Mesenchymal stem cell (in vitro differentiated cells and primary cell): ENCODE measurements around the gene NR2C2.

ENCODE experiments used
- DNase-seq: peaks from one replicate; pipeline ENCODE4 v3.0.0-alpha.2; 2013
- H2AFZ ChIP-seq: one replicate; pipeline ENCODE4 v1.6.1; 2013; ENCODE audit warnings: low read depth, mild to moderate bottlenecking, control low read depth, inconsistent platforms, low read length, moderate library complexity
- H2AK5ac ChIP-seq: 2 replicates; pipeline ENCODE4 v1.6.1; 2013; ENCODE audit warnings: low read length, moderate library complexity, mild to moderate bottlenecking, inconsistent platforms; ENCODE audit not compliant: severe bottlenecking
- H2BK120ac ChIP-seq: one replicate; pipeline ENCODE4 v1.6.1; 2013; ENCODE audit warnings: low read depth, mild to moderate bottlenecking, inconsistent platforms, low read length, moderate library complexity
- H2BK12ac ChIP-seq, 2 experiments: one replicate each; pipeline ENCODE4 v1.6.1; 2013; ENCODE audit warnings: inconsistent platforms in 2 of 2, low read length in 2 of 2, mild to moderate bottlenecking in 2 of 2, moderate library complexity in 2 of 2, control low read depth in 1 of 2
- H2BK15ac ChIP-seq: one replicate; pipeline ENCODE4 v1.6.1; 2013; ENCODE audit warnings: mild to moderate bottlenecking, low read depth, inconsistent platforms; ENCODE audit not compliant: poor library complexity, severe bottlenecking
- H2BK5ac ChIP-seq: 2 replicates; pipeline ENCODE4 v1.6.1; 2013; ENCODE audit warnings: low read depth, mild to moderate bottlenecking, low read length, control low read depth, inconsistent platforms; ENCODE audit not compliant: poor library complexity, severe bottlenecking
- H3K14ac ChIP-seq, 2 experiments: one replicate each; pipeline ENCODE4 v1.6.1; 2013; ENCODE audit warnings: inconsistent platforms in 2 of 2, low read length in 2 of 2, control low read depth in 1 of 2, mild to moderate bottlenecking in 1 of 2, moderate library complexity in 1 of 2
- H3K18ac ChIP-seq, 2 experiments: one replicate each; pipeline ENCODE4 v1.6.1; 2013; ENCODE audit warnings: inconsistent platforms in 2 of 2, low read length in 2 of 2, control low read depth in 1 of 2, low read depth in 1 of 2, mild to moderate bottlenecking in 1 of 2
- H3K23ac ChIP-seq, 2 experiments: one replicate each; pipeline ENCODE4 v1.6.1; 2013; ENCODE audit warnings: inconsistent platforms in 2 of 2, low read length in 2 of 2, mild to moderate bottlenecking in 2 of 2, moderate library complexity in 2 of 2, control low read depth in 1 of 2
- H3K27ac ChIP-seq: 2 replicates; pipeline ENCODE4 v1.5.1; 2013; ENCODE audit warnings: mild to moderate bottlenecking, moderate library complexity, low read length, control low read depth, inconsistent platforms; ENCODE audit not compliant: poor library complexity, severe bottlenecking
- H3K27me3 ChIP-seq, 2 experiments: 2 replicates each; pipeline versions ENCODE4 v1.6.1 to v1.7.0; 2013; ENCODE audit warnings: low read length in 2 of 2, mild to moderate bottlenecking in 2 of 2, moderate library complexity in 2 of 2, control low read depth in 1 of 2, inconsistent platforms in 1 of 2; ENCODE audit not compliant: control insufficient read depth in 1 of 2, insufficient read depth in 1 of 2
- H3K36me3 ChIP-seq, 2 experiments: 2 replicates each; pipeline versions ENCODE4 v1.6.1 to v1.7.0; 2013; ENCODE audit warnings: low read length in 2 of 2, control low read depth in 1 of 2, inconsistent platforms in 1 of 2, low read depth in 1 of 2, mild to moderate bottlenecking in 1 of 2; ENCODE audit not compliant: insufficient read depth in 2 of 2, control insufficient read depth in 1 of 2
- H3K4ac ChIP-seq, 2 experiments: one replicate each; pipeline ENCODE4 v1.6.1; 2013; ENCODE audit warnings: inconsistent platforms in 2 of 2, low read length in 2 of 2, mild to moderate bottlenecking in 2 of 2, moderate library complexity in 2 of 2, control low read depth in 1 of 2, low read depth in 1 of 2
- H3K4me1 ChIP-seq: 2 replicates; pipeline ENCODE4 v1.6.1; 2013; ENCODE audit warnings: low read depth, low read length, control low read depth; ENCODE audit not compliant: control insufficient read depth, insufficient read depth
- H3K4me2 ChIP-seq: 2 replicates; pipeline ENCODE4 v1.6.1; 2013; ENCODE audit warnings: low read length, mild to moderate bottlenecking, inconsistent platforms; ENCODE audit not compliant: poor library complexity, severe bottlenecking
- H3K4me3 ChIP-seq, 2 experiments: 2 replicates each; pipeline versions ENCODE4 v1.5.1 to v1.7.0; 2013; ENCODE audit warnings: low read length in 2 of 2, mild to moderate bottlenecking in 2 of 2, control low read depth in 1 of 2, low read depth in 1 of 2; ENCODE audit not compliant: insufficient read depth in 1 of 2
- H3K79me1 ChIP-seq: replicated peaks from 2 replicates; pipeline ENCODE4 v1.6.1; 2013; ENCODE audit warnings: mild to moderate bottlenecking, control low read depth, low read length, inconsistent platforms; ENCODE audit not compliant: poor library complexity, severe bottlenecking
- H3K9ac ChIP-seq: 2 replicates; pipeline ENCODE4 v1.7.0; 2013; ENCODE audit warnings: mild to moderate bottlenecking, low read length, moderate library complexity
- H3K9me3 ChIP-seq: 2 replicates; pipeline ENCODE4 v1.7.0; 2013; ENCODE audit warnings: mild to moderate bottlenecking, low read length; ENCODE audit not compliant: control insufficient read depth
- H4K8ac ChIP-seq: one replicate; pipeline ENCODE4 v1.6.1; 2013; ENCODE audit warnings: inconsistent platforms, mild to moderate bottlenecking, low read length, moderate library complexity
- H4K91ac ChIP-seq: one replicate; pipeline ENCODE4 v1.6.1; 2013; ENCODE audit warnings: mild to moderate bottlenecking, low read length, inconsistent platforms
- WGBS: methylation state at CpG from one replicate; pipeline ENCODE4 v1.1.7; 2013; ENCODE audit warnings: mixed read lengths; 5-methylcytosine and 5-hydroxymethylcytosine counted together

Gene NR2C2

GRCh38 chr3:15033103-15033502 is 85.7 kb downstream of the NR2C2 start:
- no peak overlapping the region for H2AK5ac ChIP-seq
- no peaks in the 10 kb centered on the region for H3K9me3 ChIP-seq
- no peak overlapping the region for H2BK12ac ChIP-seq
- H3K36me3 ChIP-seq = peaks cover 54 to 94% of the 10 kb centered on the region in 2 experiments
- no peak overlapping the region for H3K23ac ChIP-seq
- H3K4me3 ChIP-seq = no peak overlapping the region
- no peak overlapping the region for H2BK120ac ChIP-seq
- H2AFZ ChIP-seq = no peak overlapping the region
- H3K27ac ChIP-seq = no peak overlapping the region
- H2BK5ac ChIP-seq = no peak overlapping the region
- H4K91ac ChIP-seq = no peak overlapping the region
- H3K18ac ChIP-seq = no peak overlapping the region
- H3K14ac ChIP-seq = no peak overlapping the region
- H2BK15ac ChIP-seq = no peak overlapping the region
- WGBS = over 99% methylated on average over 3 of the region's 3 CpGs
- H3K79me1 ChIP-seq = peaks cover 16% of the 10 kb centered on the region
- no peak overlapping the region for H4K8ac ChIP-seq
- H3K9ac ChIP-seq = no peak overlapping the region
- H3K27me3 ChIP-seq = no peaks in the 10 kb centered on the region
- no peaks in the 10 kb centered on the region for H3K4me1 ChIP-seq
- no peak overlapping the region for H3K4ac ChIP-seq
- no peak for DNase-seq
- no peak overlapping the region for H3K4me2 ChIP-seq

- Histone ChIP-seq H3K27me3 (no peaks in the 10 kb centered on the region), H2BK5ac (no peak overlapping the region), H3K18ac (no peak overlapping the region), H2BK12ac (no peak overlapping the region), H4K8ac (no peak overlapping the region), H3K9me3 (no peaks in the 10 kb centered on the region), H2BK15ac (no peak overlapping the region), H3K23ac (no peak overlapping the region), H3K4ac (no peak overlapping the region), H3K14ac (no peak overlapping the region), H4K91ac (no peak overlapping the region), H2AK5ac (no peak overlapping the region), H3K9ac (no peak overlapping the region), H3K4me3 (no peak overlapping the region), H3K79me1 (peaks cover 28% of the 10 kb centered on the region), H3K4me1 (no peaks in the 10 kb centered on the region), H3K36me3 (peaks cover 46 to 94% of the 10 kb centered on the region in 2 experiments), H3K4me2 (no peak overlapping the region), H2AFZ (no peak overlapping the region), H2BK120ac (no peak overlapping the region), H3K27ac (no peak overlapping the region)
- WGBS = 93% methylated on average over 6 of the region's 6 CpGs
- DNase-seq = no peak
These were observed 90.9 kb downstream of the NR2C2 start for GRCh38 chr3:15038306-15038705.

- H2BK5ac ChIP-seq = no peak overlapping the region
- H2AFZ ChIP-seq = no peak overlapping the region
- peaks cover 34% of the 10 kb centered on the region for H3K79me1 ChIP-seq
- no peak overlapping the region for H2BK12ac ChIP-seq
- no peak overlapping the region for H4K8ac ChIP-seq
- no peak overlapping the region for H3K9ac ChIP-seq
- WGBS = 84% methylated on average over 2 of the region's 3 CpGs
- no peak overlapping the region for H2AK5ac ChIP-seq
- H3K18ac ChIP-seq = no peak overlapping the region
- no peak overlapping the region for H3K14ac ChIP-seq
- H3K36me3 ChIP-seq = peaks cover 48 to 97% of the 10 kb centered on the region in 2 experiments
- H3K4me3 ChIP-seq = no peak overlapping the region
- H3K9me3 ChIP-seq = no peaks in the 10 kb centered on the region
- no peaks in the 10 kb centered on the region for H3K4me1 ChIP-seq
- no peak for DNase-seq
- no peak overlapping the region for H4K91ac ChIP-seq
- H3K27ac ChIP-seq = no peak overlapping the region
- no peak overlapping the region for H2BK120ac ChIP-seq
- no peak overlapping the region for H3K4ac ChIP-seq
- no peak overlapping the region for H3K23ac ChIP-seq
- H3K27me3 ChIP-seq = no peaks in the 10 kb centered on the region
- no peak overlapping the region for H3K4me2 ChIP-seq
- H2BK15ac ChIP-seq = no peak overlapping the region
These were observed 93.5 kb downstream of the NR2C2 start for GRCh38 chr3:15040844-15041243.

GRCh38 chr3:15041950-15042349 is 94.6 kb downstream of the NR2C2 start:
- no peaks in the 10 kb centered on the region for H3K27me3 ChIP-seq
- H2AK5ac ChIP-seq = no peak overlapping the region
- no peaks in the 10 kb centered on the region for H3K4me1 ChIP-seq
- no peak overlapping the region for H3K9ac ChIP-seq
- H4K8ac ChIP-seq = no peak overlapping the region
- no peak overlapping the region for H2BK15ac ChIP-seq
- no peak overlapping the region for H3K27ac ChIP-seq
- H2BK120ac ChIP-seq = no peak overlapping the region
- H3K36me3 ChIP-seq = peaks cover 49 to 97% of the 10 kb centered on the region in 2 experiments
- H4K91ac ChIP-seq = no peak overlapping the region
- H2BK12ac ChIP-seq = no peak overlapping the region
- no peak overlapping the region for H3K4me3 ChIP-seq
- H3K14ac ChIP-seq = no peak overlapping the region
- 88% methylated on average over 3 of the region's 3 CpGs for WGBS
- H3K9me3 ChIP-seq = no peaks in the 10 kb centered on the region
- H3K23ac ChIP-seq = no peak overlapping the region
- no peak for DNase-seq
- H3K4ac ChIP-seq = no peak overlapping the region
- H2BK5ac ChIP-seq = no peak overlapping the region
- peaks cover 40% of the 10 kb centered on the region for H3K79me1 ChIP-seq
- H3K18ac ChIP-seq = no peak overlapping the region
- H3K4me2 ChIP-seq = no peak overlapping the region
- H2AFZ ChIP-seq = no peak overlapping the region
